OCI-LY1 (cell line): ENCODE measurements around the gene NUDT13.

Experiments
- H2AFZ ChIP-seq: fragments of 200-600 bp; sonication (generic), shearing (Covaris generic); 2 replicates; pipeline ENCODE4 v1.6.0; 2014; ENCODE audit warnings: antibody characterized with exemption, mild to moderate bottlenecking, low read length
- H3F3A ChIP-seq: fragments of 200-600 bp; sonication (generic), shearing (Covaris generic); 2 replicates; pipeline ENCODE4 v1.6.0; 2014; ENCODE audit warnings: mild to moderate bottlenecking, antibody characterized with exemption, low read length, moderate library complexity; ENCODE audit not compliant: insufficient read depth
- H3K27ac ChIP-seq: fragments of 200-600 bp; sonication (generic); 2 replicates; pipeline ENCODE4 v1.5.1; 2014; ENCODE audit warnings: low read length, mixed run types, mild to moderate bottlenecking, low read depth; ENCODE audit not compliant: poor library complexity, severe bottlenecking
- H3K27me3 ChIP-seq: fragments of 200-600 bp; sonication (generic); 2 replicates; pipeline ENCODE4 v1.6.0; 2014; ENCODE audit warnings: antibody characterized with exemption, mild to moderate bottlenecking, low read length, moderate library complexity; ENCODE audit not compliant: insufficient read depth
- H3K36me3 ChIP-seq: fragments of 200-600 bp; sonication (generic); 2 replicates; pipeline ENCODE4 v1.6.1; 2014; ENCODE audit warnings: mild to moderate bottlenecking, antibody characterized with exemption, low read length, moderate library complexity, mixed read lengths; ENCODE audit not compliant: insufficient read depth
- H3K4me1 ChIP-seq: fragments of 200-600 bp; sonication (generic); 2 replicates; pipeline ENCODE4 v1.5.1; 2014; ENCODE audit warnings: mild to moderate bottlenecking, low read length, moderate library complexity; ENCODE audit not compliant: insufficient read depth, severe bottlenecking
- H3K4me2 ChIP-seq: fragments of 200-600 bp; sonication (generic), shearing (Covaris generic); 2 replicates; pipeline ENCODE4 v1.6.1; 2014; ENCODE audit warnings: low read length
- H3K4me3 ChIP-seq: fragments of 200-600 bp; sonication (generic); 2 replicates; pipeline ENCODE4 v1.5.1; 2014; ENCODE audit warnings: low read length, low read depth, mild to moderate bottlenecking, mixed read lengths; ENCODE audit not compliant: poor library complexity, severe bottlenecking
- H3K79me2 ChIP-seq: fragments of 200-600 bp; shearing (Covaris generic); 2 replicates; pipeline ENCODE4 v1.6.1; 2016; ENCODE audit warnings: mixed run types, low read length, mixed read lengths; ENCODE audit not compliant: insufficient read depth
- H3K9ac ChIP-seq: fragments of 200-600 bp; sonication (generic), shearing (Covaris generic); 2 replicates; pipeline ENCODE4 v1.6.1; 2014; ENCODE audit warnings: mild to moderate bottlenecking, low read length, mixed read lengths
- H3K9me2 ChIP-seq: fragments of 200-600 bp; sonication (generic), shearing (Covaris generic); 2 replicates; pipeline ENCODE4 v1.6.1; 2014; ENCODE audit warnings: low read depth, mild to moderate bottlenecking, low read length, mixed read lengths
- H3K9me3 ChIP-seq: fragments of 200-600 bp; shearing (Covaris generic); 2 replicates; pipeline ENCODE4 v1.6.1; 2014; ENCODE audit warnings: low read length, mixed read lengths
- H4K20me1 ChIP-seq: fragments of 200-600 bp; sonication (generic), shearing (Covaris generic); 2 replicates; pipeline ENCODE4 v1.6.0; 2016; ENCODE audit warnings: mild to moderate bottlenecking, low read length; ENCODE audit not compliant: insufficient read depth
- CTCF ChIP-seq: fragments of 200-600 bp; sonication (generic), shearing (Covaris generic); IDR thresholded peaks from 2 replicates; pipeline ENCODE4 v1.5.1; 2017; ENCODE audit warnings: mild to moderate bottlenecking, antibody characterized with exemption, low read length, moderate library complexity, mixed read lengths
- EZH2 ChIP-seq: fragments of 200-600 bp; sonication (generic), shearing (Covaris generic); IDR thresholded peaks from 2 replicates; pipeline ENCODE4 v1.8.0; 2017; ENCODE audit warnings: borderline replicate concordance, mixed run types, mild to moderate bottlenecking, antibody characterized with exemption, low read length, moderate library complexity, mixed read lengths

The NUDT13 gene

GRCh38 chr10:73076360-73077183, 33.7 kb upstream of the NUDT13 start:
- TF ChIP-seq CTCF (no peak), EZH2 (no peak)
- Histone ChIP-seq H3K36me3 (peaks cover 20% of the 10 kb centered on the region), H3K4me3 (peak overlapping the region; percentile 7), H3K9me3 (no peaks in the 10 kb centered on the region), H3F3A (0 out of 2 replicates have a peak, but pooled peaks cover 5% of the 10 kb centered on the region), H3K9me2 (no peaks in the 10 kb centered on the region), H3K9ac (peak overlapping the region; percentile 17; the same call in 1 of the 2 replicates), H3K4me2 (peak overlapping the region; percentile 34), H3K4me1 (peaks cover 18% of the 10 kb centered on the region), H2AFZ (no peak overlapping the region), H3K27ac (peak overlapping the region; percentile 17), H4K20me1 (no peaks in the 10 kb centered on the region; the same call in 1 of the 2 replicates), H3K27me3 (no peaks in the 10 kb centered on the region), H3K79me2 (peaks cover 48% of the 10 kb centered on the region)

GRCh38 chr10:73079779-73080541, 30.3 kb upstream of the NUDT13 start:
- Histone ChIP-seq H3K9ac (no peak overlapping the region), H2AFZ (no peak overlapping the region), H3K4me2 (no peak overlapping the region), H3K9me2 (no peaks in the 10 kb centered on the region), H3K79me2 (peaks cover 82% of the 10 kb centered on the region), H3K9me3 (no peaks in the 10 kb centered on the region), H3K27me3 (no peaks in the 10 kb centered on the region), H3K27ac (no peak overlapping the region), H3K36me3 (no peaks in the 10 kb centered on the region), H3K4me1 (peaks cover 18% of the 10 kb centered on the region), H4K20me1 (no peaks in the 10 kb centered on the region; the same call in 1 of the 2 replicates), H3F3A (no peaks in the 10 kb centered on the region), H3K4me3 (no peak overlapping the region)
- TF ChIP-seq EZH2 (no peak), CTCF (no peak)

- no peaks in the 10 kb centered on the region for H3K9me3 ChIP-seq
- no peak overlapping the region for H3K9ac ChIP-seq
- H3K27me3 ChIP-seq = no peaks in the 10 kb centered on the region
- H3K27ac ChIP-seq = no peak overlapping the region
- TF ChIP-seq CTCF = no peak
- TF ChIP-seq EZH2 = no peak
- peaks cover 84% of the 10 kb centered on the region for H3K79me2 ChIP-seq
- H2AFZ ChIP-seq = no peak overlapping the region
- no peaks in the 10 kb centered on the region for H4K20me1 ChIP-seq
- no peaks in the 10 kb centered on the region for H3K4me1 ChIP-seq
- H3K4me2 ChIP-seq = no peak overlapping the region
- H3K4me3 ChIP-seq = no peak overlapping the region
- H3K36me3 ChIP-seq = no peaks in the 10 kb centered on the region
- H3F3A ChIP-seq = no peaks in the 10 kb centered on the region
- no peaks in the 10 kb centered on the region for H3K9me2 ChIP-seq
These were observed 27.0 kb upstream of the NUDT13 start for GRCh38 chr10:73083221-73083620.
